GM12878 (cell line): ENCODE results near the gene PADI1. TPM values are rescaled to one million over a fixed set of nuclear protein-coding genes. Genes with fewer than 3 reads are reported as not detected.

Experiments
- ATAC-seq: fragments of 200-7000 bp; cut with Tn5 transposase; 3 replicates; pipeline ENCODE4 v1.9.1; 2020; ENCODE audit warnings: mild to moderate bottlenecking, moderate library complexity
- BruUV-seq: library from RNA; stranded (reverse); fragments of 400-500 nt; replicated peaks from 2 replicates; lab custom pipeline; 2021; lab: Mats Ljungman, UMichigan
- CTCF ChIA-PET: fragments of 300-600 bp; sonication (Branson Sonifier 250); formaldehyde crosslinking; extraction: SDS; loops from one replicate; lab custom pipeline; 2021; ENCODE audit warnings: inconsistent platforms; lab: Yijun Ruan, JAX
- POLR2A ChIA-PET: fragments of 350-600 bp; formaldehyde crosslinking; extraction: SDS; loops from one replicate; lab custom pipeline; 2021; ENCODE audit warnings: inconsistent platforms; lab: Charles Lee
- RAD21 ChIA-PET: fragments of 300-600 bp; sonication (Branson Sonifier 250); formaldehyde crosslinking; loops from one replicate; lab custom pipeline; 2023; ENCODE audit warnings: antibody characterized with exemption; ENCODE audit not compliant: unreplicated experiment; lab: Charles Lee
- SMC1A ChIA-PET: fragments of 300-600 bp; sonication (Branson Sonifier 250); formaldehyde crosslinking; loops from one replicate; lab custom pipeline; 2023; ENCODE audit not compliant: unreplicated experiment, uncharacterized antibody; lab: Charles Lee
- DNase-seq: peaks from one replicate; pipeline ENCODE4 v3.0.0-alpha.2; 2011; ENCODE audit warnings: low read depth, low spot score
- FAIRE-seq: peaks from 3 replicates; lab custom pipeline; 2011; peaks lifted over from hg19 to GRCh38; lab: Jason Lieb, UNC
- H2AFZ ChIP-seq: 2 replicates; pipeline ENCODE4 v1.6.0; 2011; ENCODE audit warnings: low read depth, low read length, control low read depth; ENCODE audit not compliant: control insufficient read depth
- H3K27ac ChIP-seq: 2 replicates; pipeline ENCODE4 v1.5.1; 2011; ENCODE audit warnings: control low read depth; ENCODE audit not compliant: control insufficient read depth, insufficient read depth
- H3K27me3 ChIP-seq, 2 experiments: replicated peaks in 1 of 2; 2 replicates each; pipeline versions ENCODE4 v1.6.0 to v1.6.1; 2011; ENCODE audit warnings: low read length in 1 of 2; ENCODE audit not compliant: control insufficient read depth in 2 of 2, insufficient read depth in 2 of 2
- H3K36me3 ChIP-seq, 2 experiments: 2 replicates each; pipeline ENCODE4 v1.5.1; 2011; ENCODE audit warnings: low read length in 1 of 2; ENCODE audit not compliant: control insufficient read depth in 2 of 2, insufficient read depth in 2 of 2
- H3K4me1 ChIP-seq: 2 replicates; pipeline ENCODE4 v1.6.1; 2011; ENCODE audit warnings: mild to moderate bottlenecking, low read length, moderate library complexity, mixed read lengths; ENCODE audit not compliant: control insufficient read depth, insufficient read depth
- H3K4me2 ChIP-seq: 2 replicates; pipeline ENCODE4 v1.6.0; 2011; ENCODE audit warnings: control low read depth; ENCODE audit not compliant: control insufficient read depth, insufficient read depth
- H3K4me3 ChIP-seq: fragments of 200-600 bp; sonication (generic); 2 replicates; pipeline ENCODE4 v1.5.1; 2016
- H3K79me2 ChIP-seq: 2 replicates; pipeline ENCODE4 v1.6.0; 2011; ENCODE audit warnings: low read length; ENCODE audit not compliant: control insufficient read depth, insufficient read depth
- H3K9ac ChIP-seq: 2 replicates; pipeline ENCODE4 v1.8.0; 2011; ENCODE audit warnings: low read length, control low read depth, mixed read lengths; ENCODE audit not compliant: control insufficient read depth, insufficient read depth
- H3K9me3 ChIP-seq: replicated peaks from 3 replicates; pipeline ENCODE4 v1.5.1; 2011; ENCODE audit warnings: mild to moderate bottlenecking, low read length; ENCODE audit not compliant: control insufficient read depth, insufficient read depth
- H4K20me1 ChIP-seq: 2 replicates; pipeline ENCODE4 v1.6.0; 2011; ENCODE audit not compliant: control insufficient read depth, insufficient read depth
- HDAC6 ChIP-seq: fragments of 200-600 bp; sonication (generic); IDR thresholded peaks from one replicate; pipeline ENCODE4 v1.8.0; 2017; ENCODE audit warnings: antibody characterized with exemption; ENCODE audit not compliant: unreplicated experiment
- KDM1A ChIP-seq: fragments of 200-600 bp; sonication (generic); IDR thresholded peaks from 2 replicates; pipeline ENCODE4 v1.6.1; 2016; ENCODE audit warnings: borderline replicate concordance
- MYC ChIP-seq: IDR thresholded peaks from 2 replicates; pipeline ENCODE4 v1.6.1; 2011; ENCODE audit warnings: mild to moderate bottlenecking, low read length, moderate library complexity, inconsistent platforms; ENCODE audit not compliant: insufficient read depth, insufficient replicate concordance, insufficient read length, severe bottlenecking
- PML ChIP-seq: IDR thresholded peaks from 2 replicates; pipeline ENCODE4 v1.6.1; 2012; ENCODE audit warnings: low read length, inconsistent platforms
- POLR2AphosphoS2 ChIP-seq: IDR thresholded peaks from 2 replicates; pipeline ENCODE4 v1.6.1; 2011; ENCODE audit warnings: low read depth, mild to moderate bottlenecking, low read length, improper control_type of control experiment, moderate library complexity
- RFX5 ChIP-seq: IDR thresholded peaks from 2 replicates; pipeline ENCODE4 v1.6.1; 2011; ENCODE audit warnings: low read depth, low read length, improper control_type of control experiment
- SKIL ChIP-seq: fragments of 450-650 bp; IDR thresholded peaks from 2 replicates; pipeline ENCODE4 v1.6.1; 2017; ENCODE audit warnings: mild to moderate bottlenecking, low read depth, inconsistent platforms; ENCODE audit not compliant: poor library complexity, severe bottlenecking
- SP1 ChIP-seq: IDR thresholded peaks from one replicate; pipeline ENCODE4 v1.6.1; 2011; ENCODE audit warnings: low read depth, low read length
- SREBF1 ChIP-seq: IDR thresholded peaks from 2 replicates; pipeline ENCODE4 v1.6.1; 2012; ENCODE audit warnings: mild to moderate bottlenecking, low read length
- SRF ChIP-seq, 2 experiments: IDR thresholded peaks; 2 replicates each; pipeline ENCODE4 v1.6.1; 2011; ENCODE audit warnings: low read depth in 2 of 2, low read length in 2 of 2, mild to moderate bottlenecking in 1 of 2, moderate library complexity in 1 of 2
- STAT1 ChIP-seq: fragments of 450-650 bp; conservative IDR thresholded peaks from 2 replicates; pipeline ENCODE4 v1.6.1; 2014; ENCODE audit warnings: antibody characterized with exemption, mild to moderate bottlenecking
- SUPT20H ChIP-seq: IDR thresholded peaks from 2 replicates; pipeline ENCODE4 v1.6.1; 2011; ENCODE audit warnings: low read depth, mild to moderate bottlenecking, low read length, moderate library complexity, borderline replicate concordance; ENCODE audit not compliant: control insufficient read depth
- WRNIP1 ChIP-seq: IDR thresholded peaks from 2 replicates; pipeline ENCODE4 v1.6.1; 2011; ENCODE audit warnings: low read depth, low read length, improper control_type of control experiment, borderline replicate concordance
- ZNF384 ChIP-seq: IDR thresholded peaks from 2 replicates; pipeline ENCODE4 v1.6.1; 2012; ENCODE audit warnings: low read depth, mild to moderate bottlenecking, low read length, improper control_type of control experiment, borderline replicate concordance
- WGBS: methylation state at CpG from one replicate; pipeline ENCODE4 v1.1.6; 2016; ENCODE audit warnings: low lambda C conversion rate; ENCODE audit not compliant: insufficient replicate concordance, insufficient coverage; ENCODE audit errors: missing lambda C conversion rate; 5-methylcytosine and 5-hydroxymethylcytosine counted together
- in situ Hi-C: fragments of 300-500 bp; cut with MboI; formaldehyde crosslinking; loops from 9 replicates; pipeline ENCODE4 v1.14.3; 2018; ENCODE audit warnings: mixed read lengths
- intact Hi-C: fragments of 100-400 bp; cut with micrococcal nuclease; formaldehyde crosslinking; loops from one replicate; pipeline ENCODE4 v1.14.2; 2022; ENCODE audit not compliant: unreplicated experiment
- polyA plus RNA-seq, 11 experiments: library from polyadenylated mRNA; depleted of rRNA in 4 of 11; unstranded in 6 of 11; stranded (reverse) in 5 of 11; fragments of >200 nt; fragmentation: Nextera tagmentation in 4 of 11; fragmentation: Illumina TruSeq in 1 of 11; extraction: Ambion mirVana in 4 of 11; extraction: Trizol in 1 of 11; gene quantifications; 1 replicate in 1 of 11; 2 replicates in 10 of 11; pipeline versions ENCODE4 v1.2.1 to v1.2.3, GENCODE V29; 2011 to 2016; ENCODE audit warnings: inconsistent platforms in 2 of 11, missing spikeins in 2 of 11, low read depth in 1 of 11
- total RNA-seq, 4 experiments: library from RNA; depleted of rRNA in 3 of 4; stranded (reverse); fragments of >200 nt in 3 of 4; fragmentation: Illumina TruSeq in 1 of 4; extraction: Trizol in 1 of 4; gene quantifications; 2 replicates each; pipeline versions ENCODE4 v1.2.1 to v1.2.3, GENCODE V29; 2013 to 2021
- TF ChIP-seq, protein P1 (sequence below): IDR thresholded peaks from 2 replicates; pipeline ENCODE4 v1.6.1; 2012; ENCODE audit warnings: low read depth, low read length, improper control_type of control experiment

Gene PADI1
- total and polyA plus RNA-seq, 10 of the 15 experiments (the other 5 are each of a cell fraction or from before 2014, with no cell fraction given), result 0.05 TPM; not detected in 9

GRCh38 chr1:17198476-17199258 lies 6.3 kb upstream of the PADI1 start:
- intact Hi-C loops (no loop called here), in situ Hi-C loops (no loop called here)
- ChIA-PET CTCF (interaction anchor here (0.6 to 0.8 kb wide), 2 partner anchors 14 to 49 kb away, joined by 3 read pairs; no protein-coding TSS in a partner anchor), SMC1A (interaction anchor here (1.2 to 1.4 kb wide), 2 partner anchors 9 to 57 kb away, joined by 3 to 4 read pairs; no protein-coding TSS in a partner anchor), RAD21 (no interaction called here), POLR2A (no interaction called here)
- Histone ChIP-seq H3K36me3 (no peaks in the 10 kb centered on the region), H3K4me2 (no peak overlapping the region), H2AFZ (no peak overlapping the region), H3K9ac (no peak overlapping the region), H3K27ac (no peak overlapping the region), H3K27me3 (no peaks in the 10 kb centered on the region; a peak in 1 of 4 replicates), H4K20me1 (no peaks in the 10 kb centered on the region), H3K4me3 (no peak overlapping the region), H3K79me2 (no peaks in the 10 kb centered on the region), H3K9me3 (no peaks in the 10 kb centered on the region), H3K4me1 (no peaks in the 10 kb centered on the region)
- FAIRE-seq (no peak), ATAC-seq (no peak), DNase-seq (no peak)
- TF ChIP-seq SREBF1 (no peak), HDAC6 (no peak), ZNF384 (no peak), SUPT20H (no peak), STAT1 (no peak), WRNIP1 (no peak), SRF (IDR thresholded peaks at IDR 0.05; ENCODE audit: low read depth in 2 of 2, low read length in 2 of 2) (no peak), POLR2AphosphoS2 (no peak), KDM1A (no peak), SKIL (no peak), MYC (no peak), PML (no peak), RFX5 (no peak), SP1 (no peak)
- TF ChIP-seq, protein P1, sequence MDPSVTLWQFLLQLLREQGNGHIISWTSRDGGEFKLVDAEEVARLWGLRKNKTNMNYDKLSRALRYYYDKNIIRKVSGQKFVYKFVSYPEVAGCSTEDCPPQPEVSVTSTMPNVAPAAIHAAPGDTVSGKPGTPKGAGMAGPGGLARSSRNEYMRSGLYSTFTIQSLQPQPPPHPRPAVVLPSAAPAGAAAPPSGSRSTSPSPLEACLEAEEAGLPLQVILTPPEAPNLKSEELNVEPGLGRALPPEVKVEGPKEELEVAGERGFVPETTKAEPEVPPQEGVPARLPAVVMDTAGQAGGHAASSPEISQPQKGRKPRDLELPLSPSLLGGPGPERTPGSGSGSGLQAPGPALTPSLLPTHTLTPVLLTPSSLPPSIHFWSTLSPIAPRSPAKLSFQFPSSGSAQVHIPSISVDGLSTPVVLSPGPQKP, result no peak
- WGBS, result 17% methylated on average over 9 of the region's 9 CpGs
- BruUV-seq, result no TSS peak
